ENCODE results near the gene HCN2. TPM values are rescaled to one million over a fixed set of nuclear protein-coding genes. Genes with fewer than 3 reads are reported as not detected.
"Not testable (repeated sequence)": the region's sequence is repeated elsewhere in the genome, so short reads cannot be mapped to it uniquely, and the experiment has no call there.

HCN2 gene
- total RNA-seq, 2 experiments from 2014 or later: 0.48 to 0.53 TPM

GRCh38 chr19:580274-580835, 9.3 kb upstream of the HCN2 start:
- CTCF ChIA-PET: no interaction called here
- POLR2A ChIA-PET: no interaction called here
- peaks cover 13% of the 10 kb centered on the region for H3K4me1 Mint-ChIP-seq
- DNase-seq (no peak), ATAC-seq (no peak)
- no peak overlapping the region for H3K4me3 Mint-ChIP-seq
- intact Hi-C loops (cut with DNase I, micrococcal nuclease): loop anchor here in 1 of 2 experiments (10.0 kb wide), 1 partner anchor 154 kb away; no protein-coding TSS in a partner anchor
- no peaks in the 10 kb centered on the region for H3K9me3 Mint-ChIP-seq (ENCODE audit: low read depth)
- no peak overlapping the region for H3K27ac Mint-ChIP-seq
- peaks cover 3% of the 10 kb centered on the region for H3K36me3 Mint-ChIP-seq (ENCODE audit: low read depth)
- H3K27me3 Mint-ChIP-seq: no peaks in the 10 kb centered on the region

DNA sequence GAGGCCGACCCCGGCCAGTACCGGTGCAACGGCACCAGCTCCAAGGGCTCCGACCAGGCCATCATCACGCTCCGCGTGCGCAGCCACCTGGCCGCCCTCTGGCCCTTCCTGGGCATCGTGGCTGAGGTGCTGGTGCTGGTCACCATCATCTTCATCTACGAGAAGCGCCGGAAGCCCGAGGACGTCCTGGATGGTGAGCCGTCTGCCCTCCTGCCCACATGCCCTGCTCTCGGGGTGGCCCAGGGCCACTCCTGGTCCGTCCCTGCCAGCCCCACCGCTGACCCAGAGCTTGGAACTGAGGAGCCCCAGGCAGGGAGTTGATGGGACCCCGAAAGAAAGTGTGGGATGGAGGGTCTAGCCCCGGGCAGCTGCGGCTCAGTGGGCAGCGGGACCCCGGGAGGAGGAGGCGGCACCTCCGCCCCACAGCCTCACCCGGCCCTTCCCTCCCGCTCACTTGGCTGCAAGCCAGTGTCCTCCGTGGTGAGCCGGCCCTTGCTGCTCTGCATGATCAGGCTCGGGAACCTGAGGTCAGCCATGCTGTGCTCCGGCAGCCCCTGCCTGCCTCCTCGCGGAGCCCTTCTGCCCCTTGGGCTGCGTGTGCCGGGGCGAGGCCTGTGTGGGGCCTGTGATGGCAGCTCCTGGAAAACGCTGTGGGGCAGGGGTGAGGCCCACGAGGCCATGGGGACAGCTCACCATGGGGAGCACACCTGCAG, 8.1 kb upstream of the HCN2 start:
- ChIA-PET POLR2A (no interaction called here), CTCF (no interaction called here)
- Mint-ChIP-seq H3K4me1 (peaks cover 5% of the 10 kb centered on the region), H3K27ac (no peak overlapping the region), H3K4me3 (no peak overlapping the region), H3K36me3 (ENCODE audit: low read depth) (peaks cover 3% of the 10 kb centered on the region), H3K27me3 (peaks cover 4% of the 10 kb centered on the region), H3K9me3 (ENCODE audit: low read depth) (no peaks in the 10 kb centered on the region)
- no peak for ATAC-seq
- intact Hi-C loops (cut with DNase I, micrococcal nuclease): loop anchor here (2.0 to 10.0 kb wide), 2 partner anchors 75 to 153 kb away; no protein-coding TSS in a partner anchor
- DNase-seq: no peak

DNA sequence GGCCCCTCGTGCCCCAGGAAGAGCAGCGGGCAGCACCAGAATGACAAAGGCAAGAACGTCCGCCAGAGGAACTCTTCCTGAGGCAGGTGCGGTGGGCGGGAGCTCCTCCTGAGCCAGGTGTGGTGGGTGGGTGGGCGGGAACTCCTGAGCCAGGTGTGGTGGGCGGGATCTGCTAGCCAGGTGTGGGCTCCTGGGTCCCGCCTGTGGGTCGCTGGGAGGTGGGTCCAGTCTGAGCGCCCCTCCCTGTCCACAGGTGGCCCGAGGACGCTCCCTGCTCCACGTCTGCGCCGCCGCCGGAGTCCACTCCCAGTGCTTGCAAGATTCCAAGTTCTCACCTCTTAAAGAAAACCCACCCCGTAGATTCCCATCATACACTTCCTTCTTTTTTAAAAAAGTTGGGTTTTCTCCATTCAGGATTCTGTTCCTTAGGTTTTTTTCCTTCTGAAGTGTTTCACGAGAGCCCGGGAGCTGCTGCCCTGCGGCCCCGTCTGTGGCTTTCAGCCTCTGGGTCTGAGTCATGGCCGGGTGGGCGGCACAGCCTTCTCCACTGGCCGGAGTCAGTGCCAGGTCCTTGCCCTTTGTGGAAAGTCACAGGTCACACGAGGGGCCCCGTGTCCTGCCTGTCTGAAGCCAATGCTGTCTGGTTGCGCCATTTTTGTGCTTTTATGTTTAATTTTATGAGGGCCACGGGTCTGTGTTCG, 7.0 kb upstream of the HCN2 start:
- no peak for ATAC-seq
- Mint-ChIP-seq H3K27me3 (peaks cover 4% of the 10 kb centered on the region), H3K4me1 (peaks cover 2% of the 10 kb centered on the region), H3K36me3 (ENCODE audit: low read depth) (peaks cover 3% of the 10 kb centered on the region), H3K4me3 (no peak overlapping the region), H3K9me3 (ENCODE audit: low read depth) (no peaks in the 10 kb centered on the region), H3K27ac (no peak overlapping the region)
- DNase-seq: no peak
- ChIA-PET CTCF (interaction anchor here (0.6 kb wide), 1 partner anchor 15 kb away, joined by 3 read pairs; no protein-coding TSS in a partner anchor), POLR2A (no interaction called here)
- intact Hi-C loops (cut with DNase I, micrococcal nuclease): loop anchor here (2.0 to 10.0 kb wide), 2 partner anchors 74 to 152 kb away; no protein-coding TSS in a partner anchor

DNA sequence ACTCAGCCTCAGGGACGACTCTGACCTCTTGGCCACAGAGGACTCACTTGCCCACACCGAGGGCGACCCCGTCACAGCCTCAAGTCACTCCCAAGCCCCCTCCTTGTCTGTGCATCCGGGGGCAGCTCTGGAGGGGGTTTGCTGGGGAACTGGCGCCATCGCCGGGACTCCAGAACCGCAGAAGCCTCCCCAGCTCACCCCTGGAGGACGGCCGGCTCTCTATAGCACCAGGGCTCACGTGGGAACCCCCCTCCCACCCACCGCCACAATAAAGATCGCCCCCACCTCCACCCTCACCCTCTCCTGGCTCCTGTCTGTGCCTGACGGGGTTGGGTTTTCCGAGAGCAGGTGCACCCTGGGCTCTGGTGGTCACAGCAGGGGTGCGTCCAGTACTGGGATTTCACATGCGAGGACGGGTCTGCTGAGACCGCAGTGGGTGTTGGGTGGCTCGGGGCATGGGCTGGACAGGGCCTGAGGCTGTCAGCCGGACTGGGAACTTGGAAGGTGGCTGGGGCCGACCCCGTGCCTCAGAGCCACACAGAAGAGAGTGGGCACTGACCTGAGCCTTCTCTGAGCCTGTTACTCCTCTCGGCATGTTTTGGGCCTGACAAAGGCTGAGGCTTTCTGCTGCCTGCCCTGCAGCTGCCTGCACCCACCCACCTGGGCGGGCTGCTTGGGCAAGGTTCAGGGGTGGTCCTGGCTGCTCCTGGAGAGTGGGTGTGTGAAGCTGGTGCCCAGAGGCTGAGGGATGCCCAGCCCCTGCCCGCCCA, 6.3 kb upstream of the HCN2 start:
- H3K4me1 Mint-ChIP-seq: peaks cover 2% of the 10 kb centered on the region
- H3K27ac Mint-ChIP-seq: no peak overlapping the region
- no peak overlapping the region for H3K4me3 Mint-ChIP-seq
- ATAC-seq: no peak
- intact Hi-C loops (cut with DNase I, micrococcal nuclease): loop anchor here (2.0 to 10.0 kb wide), 2 partner anchors 73 to 151 kb away; no protein-coding TSS in a partner anchor
- H3K27me3 Mint-ChIP-seq: peaks cover 8% of the 10 kb centered on the region
- CTCF ChIA-PET: interaction anchor here (0.6 to 1.2 kb wide), 3 partner anchors 9 to 320 kb away, joined by 3 to 8 read pairs (median 4); no protein-coding TSS in a partner anchor
- no peak for DNase-seq
- POLR2A ChIA-PET: no interaction called here
- H3K36me3 Mint-ChIP-seq (ENCODE audit: low read depth): peaks cover 3% of the 10 kb centered on the region
- no peaks in the 10 kb centered on the region for H3K9me3 Mint-ChIP-seq (ENCODE audit: low read depth)

DNA sequence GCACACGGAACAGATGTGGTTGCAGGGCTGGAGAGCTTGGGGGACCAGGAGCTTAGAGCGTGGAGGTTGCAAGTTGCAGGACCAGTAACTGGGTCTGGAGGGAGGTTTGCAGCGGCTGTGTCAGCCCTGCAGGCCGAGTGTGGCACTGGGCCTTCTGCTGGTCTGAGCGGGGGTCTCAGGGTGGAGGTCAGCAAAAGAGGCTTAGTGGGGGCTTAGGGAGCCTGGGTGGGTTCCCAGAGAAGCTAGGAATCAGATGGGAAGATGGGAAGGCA, 5.8 kb upstream of the HCN2 start:
- no peaks in the 10 kb centered on the region for H3K9me3 Mint-ChIP-seq (ENCODE audit: low read depth)
- ChIA-PET CTCF (interaction anchor here (0.6 to 1.7 kb wide), 5 partner anchors 9 to 742 kb away, joined by 3 to 9 read pairs (median 4); no protein-coding TSS in a partner anchor), POLR2A (no interaction called here)
- ATAC-seq (no peak), DNase-seq (no peak)
- peaks cover 11% of the 10 kb centered on the region for H3K27me3 Mint-ChIP-seq
- no peak overlapping the region for H3K4me3 Mint-ChIP-seq
- peaks cover 3% of the 10 kb centered on the region for H3K36me3 Mint-ChIP-seq (ENCODE audit: low read depth)
- H3K4me1 Mint-ChIP-seq: peaks cover 2% of the 10 kb centered on the region
- intact Hi-C loops (cut with DNase I, micrococcal nuclease): loop anchor here (1.0 to 10.0 kb wide), 3 partner anchors 73 to 151 kb away; no protein-coding TSS in a partner anchor
- no peak overlapping the region for H3K27ac Mint-ChIP-seq

DNA sequence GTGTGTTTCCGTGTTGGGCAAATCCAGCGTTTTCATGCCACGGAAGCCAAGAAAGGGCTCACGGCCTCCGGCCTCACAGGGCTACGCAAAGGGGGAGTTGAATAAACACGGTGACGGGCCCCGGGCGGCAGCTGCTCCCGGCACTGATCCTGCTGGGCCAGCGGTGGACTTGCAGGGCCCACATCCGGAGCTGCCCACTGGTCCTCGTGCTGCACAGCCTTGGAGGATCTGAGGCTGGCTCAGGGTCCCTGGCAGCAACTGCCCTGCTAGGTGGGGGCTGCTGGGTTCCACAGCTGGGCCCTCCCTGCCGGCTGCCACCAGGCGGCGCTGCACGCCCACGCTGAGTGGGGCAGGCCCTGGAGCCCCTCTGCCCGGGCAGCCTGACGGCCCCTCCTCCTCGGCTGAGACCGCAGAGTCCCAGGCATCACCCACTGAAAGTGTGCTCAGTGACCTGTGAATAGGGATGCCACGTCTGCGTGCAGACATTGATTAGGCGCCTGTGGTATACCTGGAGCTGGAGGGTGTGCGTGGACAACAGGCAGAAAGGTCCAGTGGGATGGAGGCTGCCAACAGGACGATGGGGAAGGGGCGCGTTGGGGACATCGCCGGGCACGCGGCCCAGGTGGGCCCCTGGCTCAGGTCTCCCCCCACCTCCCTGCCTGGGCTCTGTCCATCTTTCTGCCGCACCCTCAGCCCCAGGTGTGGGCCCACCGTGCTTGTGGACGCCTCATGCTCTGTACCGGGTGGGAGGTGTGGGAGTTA, 5.3 kb upstream of the HCN2 start:
- CTCF ChIA-PET: interaction anchor here (0.5 to 1.7 kb wide), 5 partner anchors 10 to 742 kb away, joined by 3 to 9 read pairs (median 3); no protein-coding TSS in a partner anchor
- DNase-seq (peak; percentile 79), ATAC-seq (peak; percentile 60)
- peaks cover 3% of the 10 kb centered on the region for H3K36me3 Mint-ChIP-seq (ENCODE audit: low read depth)
- H3K27ac Mint-ChIP-seq: no peak overlapping the region
- intact Hi-C loops (cut with DNase I, micrococcal nuclease): loop anchor here (1.0 to 10.0 kb wide), 3 partner anchors 43 to 150 kb away; no protein-coding TSS in a partner anchor
- H3K4me1 Mint-ChIP-seq: peaks cover 2% of the 10 kb centered on the region
- H3K27me3 Mint-ChIP-seq: peaks cover 13% of the 10 kb centered on the region
- POLR2A ChIA-PET: no interaction called here
- no peak overlapping the region for H3K4me3 Mint-ChIP-seq
- H3K9me3 Mint-ChIP-seq (ENCODE audit: low read depth): no peaks in the 10 kb centered on the region

GRCh38 chr19:585146-585545, 4.5 kb upstream of the HCN2 start:
- CTCF ChIA-PET: interaction anchor here (0.5 to 1.7 kb wide), 2 partner anchors 61 to 149 kb away, joined by 3 to 9 read pairs; no protein-coding TSS in a partner anchor
- H3K4me3 Mint-ChIP-seq; H3K36me3 Mint-ChIP-seq (ENCODE audit: low read depth); ATAC-seq; POLR2A ChIA-PET; H3K27ac Mint-ChIP-seq; H3K9me3 Mint-ChIP-seq (ENCODE audit: low read depth); DNase-seq; H3K4me1 Mint-ChIP-seq: not testable (repeated sequence)
- intact Hi-C loops (cut with DNase I, micrococcal nuclease): loop anchor here in 1 of 2 experiments (5.0 to 10.0 kb wide), 2 partner anchors 42 to 150 kb away; no protein-coding TSS in a partner anchor
- peaks cover 13% of the 10 kb centered on the region for H3K27me3 Mint-ChIP-seq

DNA sequence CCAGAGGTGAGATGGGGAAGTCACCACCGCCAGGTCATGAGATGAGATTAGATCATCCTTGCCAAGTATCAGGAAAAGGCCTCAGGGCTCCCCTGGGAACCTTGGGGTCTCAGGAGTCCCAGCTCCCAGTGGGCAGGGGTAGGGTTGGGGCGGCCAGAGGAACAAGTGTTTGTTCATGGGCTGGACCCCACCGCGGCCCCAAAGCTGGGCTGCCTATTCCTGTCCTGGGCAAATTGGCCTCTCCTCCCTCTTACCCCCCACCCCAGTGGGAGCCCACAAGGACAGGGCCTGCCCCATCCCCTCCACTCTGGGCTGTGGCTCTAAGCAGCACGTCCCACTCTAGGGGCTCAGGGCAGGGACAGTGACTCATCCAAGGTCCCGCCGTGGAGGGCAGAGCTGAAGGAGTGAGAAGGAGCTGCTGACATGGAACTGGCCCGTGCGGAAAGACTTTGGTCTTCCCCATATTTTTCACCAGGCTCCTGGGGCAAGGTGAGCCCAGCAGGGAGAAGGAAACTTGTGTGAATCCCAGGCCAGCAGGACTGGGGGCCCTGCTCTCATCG, 4.0 kb upstream of the HCN2 start:
- intact Hi-C loops (cut with DNase I, micrococcal nuclease): loop anchor here in 1 of 2 experiments (5.0 to 10.0 kb wide), 2 partner anchors 42 to 149 kb away; no protein-coding TSS in a partner anchor

DNA sequence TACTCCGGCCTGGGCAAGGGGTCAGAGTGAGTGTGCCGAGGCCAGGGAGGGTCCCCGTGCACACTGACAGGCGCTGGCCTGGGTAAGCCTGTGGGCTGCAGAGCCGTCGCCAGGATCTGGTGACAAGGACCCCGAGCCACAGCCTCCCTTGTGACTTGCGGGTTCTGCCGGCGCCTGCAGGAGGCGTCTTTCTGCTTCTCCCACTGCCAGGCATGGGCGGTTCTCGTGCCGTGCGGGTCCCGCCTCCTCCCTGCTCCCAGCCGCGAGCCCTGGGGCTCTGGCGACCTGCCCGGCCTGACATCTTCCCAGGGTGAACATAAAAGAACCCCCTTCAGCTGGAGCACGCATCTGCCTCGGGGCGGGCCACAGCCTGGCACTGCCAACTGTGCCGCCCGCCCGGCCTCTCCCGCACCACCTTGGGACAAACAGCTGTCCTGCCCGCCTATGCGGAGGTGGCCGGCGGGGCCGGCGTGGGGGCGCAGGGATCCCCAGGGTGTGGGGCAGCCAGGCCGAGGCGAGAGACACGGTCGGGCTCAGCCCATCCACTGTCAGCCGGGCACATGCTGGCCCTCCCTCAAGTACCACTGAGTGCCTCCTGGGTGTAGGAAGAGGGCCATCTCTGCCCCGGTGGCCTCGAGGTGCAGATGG, 1.5 kb upstream of the HCN2 start:
- CTCF ChIA-PET: interaction anchor here (0.6 to 0.7 kb wide), 2 partner anchors 115 to 152 kb away, joined by 3 read pairs; no protein-coding TSS in a partner anchor
- H3K27ac Mint-ChIP-seq: no peak overlapping the region
- no peak overlapping the region for H3K4me3 Mint-ChIP-seq
- POLR2A ChIA-PET: interaction anchor here (0.6 kb wide), 1 partner anchor 15 kb away, joined by 3 read pairs; no protein-coding TSS in a partner anchor
- DNase-seq (peak; percentile 87), ATAC-seq (peak; percentile 77)
- intact Hi-C loops (cut with DNase I, micrococcal nuclease): loop anchor here (2.0 to 10.0 kb wide), 3 partner anchors 39 to 147 kb away; partner anchors contain the start of gene POLRMT (in 1 of the 2)
- H3K9me3 Mint-ChIP-seq (ENCODE audit: low read depth): no peaks in the 10 kb centered on the region
- peaks cover 3% of the 10 kb centered on the region for H3K4me1 Mint-ChIP-seq
- H3K27me3 Mint-ChIP-seq: peaks cover 19% of the 10 kb centered on the region
- H3K36me3 Mint-ChIP-seq (ENCODE audit: low read depth): no peaks in the 10 kb centered on the region

More for the DNA sequence above, 4.0 kb upstream of the HCN2 start:
- DNase-seq (no peak), ATAC-seq (no peak)
- CTCF ChIA-PET: interaction anchor here (0.9 to 1.7 kb wide), 3 partner anchors 35 to 148 kb away, joined by 3 to 9 read pairs (median 3); no protein-coding TSS in a partner anchor
- peaks cover 3% of the 10 kb centered on the region for H3K36me3 Mint-ChIP-seq (ENCODE audit: low read depth)
- H3K27me3 Mint-ChIP-seq: peaks cover 13% of the 10 kb centered on the region
- POLR2A ChIA-PET: no interaction called here
- no peak overlapping the region for H3K27ac Mint-ChIP-seq
- H3K9me3 Mint-ChIP-seq (ENCODE audit: low read depth): no peaks in the 10 kb centered on the region
- peaks cover 2% of the 10 kb centered on the region for H3K4me1 Mint-ChIP-seq
- H3K4me3 Mint-ChIP-seq: no peak overlapping the region

Measured in activated CD4-positive, alpha-beta T cell treated with anti-CD3 and anti-CD28 coated beads for 36 hours (primary cell).